Measurements from ENCODE around the gene FNBP1.

DNA sequence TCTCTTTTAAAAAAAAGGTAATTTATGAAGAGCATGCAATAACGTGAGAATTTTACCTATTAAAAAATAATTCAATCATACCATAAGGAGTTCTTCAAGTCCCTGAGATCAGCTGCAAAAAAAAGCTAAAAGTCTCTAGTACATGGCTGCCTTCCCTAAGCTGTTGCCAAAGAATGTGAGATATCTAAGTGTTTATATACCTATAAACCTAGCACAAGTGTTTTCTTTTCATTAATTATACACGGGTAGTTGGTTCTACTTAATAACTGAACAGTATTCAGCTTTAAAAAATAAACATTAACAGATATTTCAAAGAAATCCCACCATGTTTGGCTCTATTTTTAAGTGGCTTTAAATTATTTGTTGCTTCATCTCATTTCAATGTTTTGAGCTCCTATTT, 25.9 kb downstream of the FNBP1 start:
- TF ChIP-seq CEBPB (IDR thresholded peaks at IDR 0.05) (no peak), BHLHE40 (IDR thresholded peaks at IDR 0.05; ENCODE audit: low read depth, low read length) (no peak), SREBF2 (IDR thresholded peaks at IDR 0.05) (no peak), POLR2A (IDR thresholded peaks at IDR 0.05; ENCODE audit: low read length) (no peak), TP53 (CRISPR knock-in tag; IDR thresholded peaks at IDR 0.05) (no peak), MAZ (IDR thresholded peaks at IDR 0.05; ENCODE audit: borderline replicate concordance, low read depth, low read length) (no peak), ZFP36 (IDR thresholded peaks at IDR 0.05; ENCODE audit: borderline replicate concordance, partially characterized antibody) (no peak), PHF8 (IDR thresholded peaks at IDR 0.05; ENCODE audit: borderline replicate concordance, low read depth) (no peak), MAX (IDR thresholded peaks at IDR 0.05) (no peak)
- TF ChIP-seq, protein P1, sequence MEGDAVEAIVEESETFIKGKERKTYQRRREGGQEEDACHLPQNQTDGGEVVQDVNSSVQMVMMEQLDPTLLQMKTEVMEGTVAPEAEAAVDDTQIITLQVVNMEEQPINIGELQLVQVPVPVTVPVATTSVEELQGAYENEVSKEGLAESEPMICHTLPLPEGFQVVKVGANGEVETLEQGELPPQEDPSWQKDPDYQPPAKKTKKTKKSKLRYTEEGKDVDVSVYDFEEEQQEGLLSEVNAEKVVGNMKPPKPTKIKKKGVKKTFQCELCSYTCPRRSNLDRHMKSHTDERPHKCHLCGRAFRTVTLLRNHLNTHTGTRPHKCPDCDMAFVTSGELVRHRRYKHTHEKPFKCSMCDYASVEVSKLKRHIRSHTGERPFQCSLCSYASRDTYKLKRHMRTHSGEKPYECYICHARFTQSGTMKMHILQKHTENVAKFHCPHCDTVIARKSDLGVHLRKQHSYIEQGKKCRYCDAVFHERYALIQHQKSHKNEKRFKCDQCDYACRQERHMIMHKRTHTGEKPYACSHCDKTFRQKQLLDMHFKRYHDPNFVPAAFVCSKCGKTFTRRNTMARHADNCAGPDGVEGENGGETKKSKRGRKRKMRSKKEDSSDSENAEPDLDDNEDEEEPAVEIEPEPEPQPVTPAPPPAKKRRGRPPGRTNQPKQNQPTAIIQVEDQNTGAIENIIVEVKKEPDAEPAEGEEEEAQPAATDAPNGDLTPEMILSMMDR (IDR thresholded peaks at IDR 0.05): no peak
- TF ChIP-seq, protein P2, sequence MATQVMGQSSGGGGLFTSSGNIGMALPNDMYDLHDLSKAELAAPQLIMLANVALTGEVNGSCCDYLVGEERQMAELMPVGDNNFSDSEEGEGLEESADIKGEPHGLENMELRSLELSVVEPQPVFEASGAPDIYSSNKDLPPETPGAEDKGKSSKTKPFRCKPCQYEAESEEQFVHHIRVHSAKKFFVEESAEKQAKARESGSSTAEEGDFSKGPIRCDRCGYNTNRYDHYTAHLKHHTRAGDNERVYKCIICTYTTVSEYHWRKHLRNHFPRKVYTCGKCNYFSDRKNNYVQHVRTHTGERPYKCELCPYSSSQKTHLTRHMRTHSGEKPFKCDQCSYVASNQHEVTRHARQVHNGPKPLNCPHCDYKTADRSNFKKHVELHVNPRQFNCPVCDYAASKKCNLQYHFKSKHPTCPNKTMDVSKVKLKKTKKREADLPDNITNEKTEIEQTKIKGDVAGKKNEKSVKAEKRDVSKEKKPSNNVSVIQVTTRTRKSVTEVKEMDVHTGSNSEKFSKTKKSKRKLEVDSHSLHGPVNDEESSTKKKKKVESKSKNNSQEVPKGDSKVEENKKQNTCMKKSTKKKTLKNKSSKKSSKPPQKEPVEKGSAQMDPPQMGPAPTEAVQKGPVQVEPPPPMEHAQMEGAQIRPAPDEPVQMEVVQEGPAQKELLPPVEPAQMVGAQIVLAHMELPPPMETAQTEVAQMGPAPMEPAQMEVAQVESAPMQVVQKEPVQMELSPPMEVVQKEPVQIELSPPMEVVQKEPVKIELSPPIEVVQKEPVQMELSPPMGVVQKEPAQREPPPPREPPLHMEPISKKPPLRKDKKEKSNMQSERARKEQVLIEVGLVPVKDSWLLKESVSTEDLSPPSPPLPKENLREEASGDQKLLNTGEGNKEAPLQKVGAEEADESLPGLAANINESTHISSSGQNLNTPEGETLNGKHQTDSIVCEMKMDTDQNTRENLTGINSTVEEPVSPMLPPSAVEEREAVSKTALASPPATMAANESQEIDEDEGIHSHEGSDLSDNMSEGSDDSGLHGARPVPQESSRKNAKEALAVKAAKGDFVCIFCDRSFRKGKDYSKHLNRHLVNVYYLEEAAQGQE (IDR thresholded peaks at IDR 0.05): no peak
